HL-60/S4 treated with retinoic acid at 250 ng/mL for 4 days and 3 days (cell line): ENCODE data around the gene ACSM5.

Experiments used
- in situ Hi-C: fragments of 300-500 bp; cut with MboI; formaldehyde crosslinking; loops from 2 replicates; pipeline ENCODE4 v1.7.0; 2022; ENCODE audit warnings: low sequenced_read_pairs

Gene ACSM5, protein sequence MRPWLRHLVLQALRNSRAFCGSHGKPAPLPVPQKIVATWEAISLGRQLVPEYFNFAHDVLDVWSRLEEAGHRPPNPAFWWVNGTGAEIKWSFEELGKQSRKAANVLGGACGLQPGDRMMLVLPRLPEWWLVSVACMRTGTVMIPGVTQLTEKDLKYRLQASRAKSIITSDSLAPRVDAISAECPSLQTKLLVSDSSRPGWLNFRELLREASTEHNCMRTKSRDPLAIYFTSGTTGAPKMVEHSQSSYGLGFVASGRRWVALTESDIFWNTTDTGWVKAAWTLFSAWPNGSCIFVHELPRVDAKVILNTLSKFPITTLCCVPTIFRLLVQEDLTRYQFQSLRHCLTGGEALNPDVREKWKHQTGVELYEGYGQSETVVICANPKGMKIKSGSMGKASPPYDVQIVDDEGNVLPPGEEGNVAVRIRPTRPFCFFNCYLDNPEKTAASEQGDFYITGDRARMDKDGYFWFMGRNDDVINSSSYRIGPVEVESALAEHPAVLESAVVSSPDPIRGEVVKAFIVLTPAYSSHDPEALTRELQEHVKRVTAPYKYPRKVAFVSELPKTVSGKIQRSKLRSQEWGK

DNA sequence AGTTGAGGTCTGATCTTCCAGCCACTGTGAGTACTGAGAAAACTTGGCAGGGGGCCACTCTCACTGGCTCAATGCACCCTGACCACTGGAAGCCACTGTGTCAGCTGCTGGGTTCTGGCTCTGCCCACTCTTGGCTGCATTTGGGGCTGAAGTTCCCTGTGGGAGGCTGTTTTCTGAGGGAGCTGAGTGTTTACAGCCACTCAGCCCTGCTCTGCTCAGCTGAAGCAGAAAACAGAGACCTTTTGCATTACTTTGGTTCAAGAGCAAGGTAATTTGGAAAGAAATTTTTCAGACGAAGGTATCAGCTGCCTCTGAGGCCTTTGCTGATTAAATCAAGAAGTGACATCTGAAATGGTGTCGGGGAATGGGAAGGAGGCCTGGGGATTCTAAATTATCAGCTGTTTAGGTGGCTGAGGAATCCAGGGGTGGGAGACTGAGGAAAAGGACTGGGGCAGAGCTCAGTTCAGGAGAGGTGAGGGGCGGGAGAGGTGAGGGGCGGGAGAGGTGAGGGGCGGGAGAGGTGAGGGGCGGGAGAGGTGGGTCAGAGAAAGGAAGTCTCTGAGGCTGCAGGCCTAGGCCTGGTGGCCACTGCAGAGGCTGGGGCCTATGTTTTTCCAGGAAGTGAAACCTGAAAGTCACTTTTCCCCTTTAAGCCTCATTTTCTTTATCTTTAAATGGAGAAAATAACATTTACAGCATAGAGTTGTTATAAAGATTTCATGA lies at the start of gene ACSM5:
Gene ACSM5, plus strand, starts transcription at position 137 of the 723 bp plus-strand sequence. CDS start 1,951 bp downstream, outside the sequence.
- in situ Hi-C loops, result no loop called here

DNA sequence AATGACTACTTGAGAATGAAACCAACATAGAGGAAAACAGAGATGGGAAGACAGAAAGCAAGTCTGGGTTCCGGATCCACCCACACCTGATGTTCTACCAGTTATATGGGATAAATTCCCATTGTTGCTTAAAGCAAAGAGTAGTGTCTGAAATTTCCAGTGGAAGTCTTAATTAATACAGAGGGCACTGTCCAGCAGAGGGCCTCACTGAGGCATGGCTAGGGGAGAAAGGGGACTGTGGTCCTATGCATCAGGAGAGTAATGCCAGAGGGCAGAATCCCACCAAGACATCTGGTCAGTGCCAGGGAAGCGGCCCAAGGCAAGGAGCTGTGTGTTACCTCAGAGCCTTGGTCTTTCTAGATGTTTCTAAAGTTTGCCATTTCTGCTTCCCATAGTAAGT lies 49.3 kb upstream of the ACSM5 start:
- in situ Hi-C loops, result no loop called here

DNA sequence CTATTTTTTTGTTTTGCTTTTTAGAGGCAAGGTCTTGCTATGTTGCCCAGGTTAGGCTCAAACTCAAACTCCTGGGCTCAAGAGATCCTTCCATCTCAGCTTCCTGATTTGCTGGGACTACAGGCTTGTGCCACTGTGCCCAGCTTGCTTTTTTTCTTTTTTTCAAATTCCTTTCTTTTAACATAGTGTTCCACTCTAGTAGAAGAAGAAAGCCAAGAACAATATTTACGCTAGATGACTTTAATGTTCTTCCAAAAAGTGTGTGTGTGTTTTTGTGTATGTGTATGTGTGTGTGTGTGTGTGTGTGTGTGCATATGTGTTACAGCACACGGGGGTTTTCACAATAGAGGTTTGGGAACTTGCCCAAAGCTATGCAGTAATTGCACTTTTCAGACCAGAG lies 46.1 kb upstream of the ACSM5 start:
- in situ Hi-C loops, result no loop called here

DNA sequence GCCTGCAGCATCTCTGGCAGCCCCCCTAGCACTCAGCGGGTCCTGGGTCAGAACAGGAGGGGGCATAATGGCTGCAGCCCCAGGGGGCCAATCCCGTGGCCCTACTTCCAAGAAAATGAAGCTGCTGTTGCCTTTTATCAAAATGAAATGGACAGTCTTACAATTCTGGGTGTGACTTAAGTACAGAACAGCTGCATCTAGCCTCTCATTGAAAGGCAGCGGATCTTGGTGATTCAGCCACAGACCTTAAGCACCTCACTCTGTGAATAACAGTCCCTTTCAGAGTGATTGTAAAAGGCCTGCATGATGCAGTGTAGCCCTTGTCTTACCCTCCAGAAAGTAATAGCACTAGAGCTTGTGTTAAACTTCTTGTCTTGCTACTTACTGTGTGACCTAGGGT lies 45.3 kb upstream of the ACSM5 start:
- in situ Hi-C loops, result no loop called here

DNA sequence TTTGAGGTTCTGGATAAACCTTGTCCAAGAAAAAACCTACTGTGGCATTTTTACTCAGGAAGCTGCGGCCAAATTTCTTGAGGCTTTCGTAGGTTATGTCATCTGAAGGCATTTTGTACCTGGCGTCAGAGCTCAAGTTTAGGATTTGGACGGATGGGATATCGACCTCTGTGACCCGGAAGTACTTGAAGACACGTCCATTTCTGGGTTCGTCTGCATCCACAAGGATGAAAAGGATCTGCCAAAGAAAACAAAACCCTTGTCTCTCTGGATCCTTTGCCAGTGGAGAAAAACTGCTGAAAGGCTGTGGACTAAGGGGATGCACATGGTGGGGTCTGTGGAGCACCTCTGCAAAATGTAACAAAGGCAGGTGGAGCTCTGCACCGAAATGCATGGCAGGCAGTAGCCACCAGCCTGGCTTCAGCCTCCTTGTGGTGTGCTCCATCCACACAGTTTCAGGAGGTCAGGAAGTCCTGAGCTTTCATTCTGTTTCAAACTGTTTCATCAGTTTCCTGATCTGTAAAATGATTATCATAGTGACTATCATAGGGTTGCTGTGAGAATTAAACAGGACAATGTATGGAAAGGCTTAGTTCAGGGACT lies 39.8 kb upstream of the ACSM5 start:
- in situ Hi-C loops, result no loop called here

DNA sequence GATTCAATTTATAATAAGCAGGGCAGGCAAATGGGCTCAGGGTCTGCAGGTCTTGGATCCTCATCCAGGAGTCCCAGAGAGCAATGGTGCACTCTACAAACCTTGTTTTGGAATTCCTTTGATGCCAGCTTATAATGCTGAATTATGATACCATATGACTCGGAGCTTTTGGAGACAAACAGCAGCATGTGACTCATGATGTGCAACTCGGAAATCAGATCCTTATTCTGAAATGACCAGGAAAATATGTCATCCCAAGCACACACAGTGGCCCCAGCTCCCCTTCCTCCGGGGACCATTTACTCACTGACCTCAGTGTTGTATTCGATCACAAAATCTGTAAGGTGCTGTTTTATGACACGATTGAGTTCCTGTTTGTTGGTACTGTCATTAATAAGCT lies 36.6 kb upstream of the ACSM5 start:
- in situ Hi-C loops, result no loop called here

DNA sequence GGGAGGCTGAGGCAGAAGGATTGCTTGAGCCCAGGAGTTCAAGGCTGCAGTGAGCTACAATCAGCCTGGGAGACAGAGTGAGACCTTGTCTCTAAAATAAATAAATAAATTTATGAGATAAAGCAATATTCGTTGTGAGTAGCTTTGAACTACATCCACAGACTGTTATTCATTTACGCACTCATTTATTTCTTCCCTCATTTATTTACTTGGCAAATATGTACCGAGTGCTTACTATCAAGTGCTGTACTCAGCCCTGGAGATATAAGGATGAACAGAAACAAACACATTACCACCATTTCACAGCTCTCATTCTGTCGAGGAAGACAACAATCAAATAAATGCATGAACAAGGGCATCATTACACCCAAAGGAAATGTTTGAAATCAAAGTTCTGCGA lies 32.2 kb upstream of the ACSM5 start:
- in situ Hi-C loops, result no loop called here

DNA sequence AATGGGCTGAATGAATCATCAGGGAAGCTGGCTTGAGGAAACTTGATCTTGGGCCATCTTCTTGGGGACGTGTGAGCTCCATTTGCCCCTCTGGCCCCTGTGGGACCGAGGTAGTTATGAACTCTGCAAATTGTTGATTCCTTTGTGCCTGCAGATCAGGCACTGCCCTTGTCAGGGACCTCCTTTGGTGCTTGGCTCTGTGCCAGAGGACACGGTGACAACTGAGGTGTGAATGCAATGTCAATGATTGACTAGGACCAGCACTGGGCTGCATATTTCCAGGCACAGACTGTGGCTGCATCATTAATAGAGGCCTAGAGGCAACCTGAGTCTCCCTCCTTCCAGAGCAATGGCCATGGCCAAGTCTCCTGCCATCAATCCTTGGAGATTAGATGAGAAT lies 28.6 kb upstream of the ACSM5 start:
- in situ Hi-C loops, result loop anchor here (10.0 kb wide), 1 partner anchor 486 kb away; no protein-coding TSS in a partner anchor

DNA sequence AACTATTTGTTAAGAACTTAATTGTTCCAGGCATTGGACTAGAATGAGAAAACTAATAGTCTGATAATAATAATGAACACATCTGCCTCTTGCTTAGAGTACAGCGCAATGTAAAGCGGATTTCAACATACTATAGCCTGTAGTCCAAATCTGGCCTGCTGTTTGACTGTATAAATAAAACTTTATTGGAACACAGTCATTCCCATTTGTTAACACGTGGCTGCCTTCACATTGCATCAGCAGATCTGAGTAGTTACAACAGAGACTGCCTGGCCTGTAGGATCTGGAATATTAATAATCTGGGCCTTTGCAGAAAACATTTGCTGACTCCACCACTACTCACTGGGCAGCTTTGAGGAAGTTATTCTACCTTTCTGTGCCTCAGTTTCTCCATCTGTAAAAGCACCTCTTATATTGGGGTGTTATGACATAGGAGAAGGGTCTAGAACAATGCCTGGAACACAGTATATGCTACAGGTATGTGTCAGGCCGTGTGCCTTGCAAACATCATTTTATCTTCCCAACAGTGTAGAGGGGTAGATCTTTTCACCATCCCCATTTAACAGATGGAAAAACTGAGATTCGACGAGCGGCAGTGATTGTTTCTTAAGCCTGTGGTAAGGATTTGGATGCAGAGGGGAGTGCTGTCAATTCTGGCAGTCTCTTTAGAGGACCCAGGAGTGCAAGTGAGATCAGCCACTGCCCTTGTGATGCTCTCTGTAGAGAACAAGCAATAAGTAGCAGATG lies 27.0 kb upstream of the ACSM5 start:
- in situ Hi-C loops, result loop anchor here (10.0 kb wide), 1 partner anchor 488 kb away; no protein-coding TSS in a partner anchor

DNA sequence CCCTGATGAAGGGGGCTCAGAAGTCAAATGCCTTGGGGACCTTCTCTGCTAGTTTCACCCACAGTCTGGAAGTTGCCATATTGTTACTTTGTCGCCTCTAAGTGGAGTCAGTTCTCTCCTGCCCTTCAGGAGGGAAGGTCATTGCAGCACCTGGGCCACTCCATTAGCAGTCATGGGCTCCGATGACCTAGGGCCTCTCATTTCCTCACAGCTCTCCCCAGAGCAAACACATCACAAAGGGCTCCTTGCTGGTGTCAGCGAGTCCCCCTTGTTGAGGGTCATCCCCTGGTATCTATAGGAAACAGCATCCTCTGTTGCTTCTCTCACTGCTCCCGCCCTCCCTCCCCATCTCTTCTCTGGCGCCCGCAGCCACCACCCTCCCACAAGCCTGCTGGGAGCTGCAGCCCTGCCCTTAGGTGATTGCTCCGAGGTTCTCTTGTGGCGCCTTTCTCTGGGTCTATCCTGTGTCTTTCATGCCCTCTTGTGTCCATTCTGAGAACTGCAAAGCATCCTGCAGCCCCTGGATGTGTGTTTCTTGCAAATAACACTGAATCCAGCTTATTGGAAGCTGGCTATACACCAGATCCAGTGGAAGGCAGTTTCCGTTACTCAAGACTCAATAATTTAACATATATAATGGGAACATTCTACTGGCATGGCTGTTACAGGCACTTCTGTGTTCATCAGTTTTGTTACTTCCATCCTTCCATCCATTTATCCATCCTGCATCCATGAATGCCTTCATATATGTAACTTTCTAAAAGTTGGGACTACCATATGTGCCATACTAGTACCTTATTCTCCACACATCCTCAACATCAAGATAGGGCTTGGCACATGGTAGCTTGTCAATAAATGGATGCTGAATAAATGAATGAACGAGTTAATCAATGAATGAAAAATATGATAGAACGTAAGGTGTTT lies 26.0 kb upstream of the ACSM5 start:
- in situ Hi-C loops, result loop anchor here (10.0 kb wide), 1 partner anchor 489 kb away; no protein-coding TSS in a partner anchor

DNA sequence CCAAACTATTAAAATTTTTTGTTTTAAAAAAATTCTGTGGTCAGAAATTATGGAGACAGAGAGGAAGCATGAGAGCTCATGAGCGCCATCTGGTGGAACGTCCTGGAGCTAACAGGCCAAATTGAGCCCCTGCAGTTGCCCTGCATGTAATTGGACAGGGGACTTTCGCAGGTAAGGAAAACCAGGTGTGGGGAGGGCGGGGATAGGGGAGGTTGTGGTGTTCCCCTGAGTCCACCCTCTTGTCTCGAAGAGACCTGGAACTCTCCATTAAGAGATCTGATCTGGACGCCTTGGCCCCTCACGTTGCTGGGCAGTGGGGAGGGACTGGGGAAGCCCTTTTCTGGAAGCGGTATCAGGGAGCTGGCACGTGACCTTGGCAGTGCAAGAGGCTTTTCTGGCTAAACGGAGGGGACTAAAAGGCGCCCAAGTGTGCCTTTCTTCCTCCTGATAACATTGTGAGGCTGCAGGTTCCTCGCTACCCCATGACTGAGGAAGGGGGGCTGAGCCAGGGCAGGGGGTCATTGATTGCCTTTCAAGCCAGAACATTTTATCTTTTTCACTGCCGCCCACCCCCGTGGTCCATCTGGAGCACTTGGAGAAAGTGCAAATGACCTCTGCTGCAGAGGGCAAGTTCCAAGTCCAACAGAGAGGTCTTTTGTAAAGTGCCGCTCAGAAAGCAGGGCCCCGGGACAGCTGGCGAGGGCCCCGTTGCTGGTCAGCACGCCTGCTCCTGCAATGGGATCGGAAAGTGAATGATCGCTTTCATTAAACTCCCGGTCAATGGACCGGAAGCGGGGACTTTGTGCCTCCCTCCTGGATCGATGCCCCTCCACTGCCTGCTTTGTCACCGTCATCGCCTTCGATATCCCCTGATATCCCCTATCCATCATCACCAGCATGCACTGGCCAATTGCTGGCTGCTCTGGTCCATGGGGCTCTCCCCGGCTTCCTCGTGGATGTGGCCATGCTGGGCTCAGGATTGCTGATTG lies 23.2 kb upstream of the ACSM5 start:
- in situ Hi-C loops, result loop anchor here (10.0 kb wide), 1 partner anchor 491 kb away; no protein-coding TSS in a partner anchor

DNA sequence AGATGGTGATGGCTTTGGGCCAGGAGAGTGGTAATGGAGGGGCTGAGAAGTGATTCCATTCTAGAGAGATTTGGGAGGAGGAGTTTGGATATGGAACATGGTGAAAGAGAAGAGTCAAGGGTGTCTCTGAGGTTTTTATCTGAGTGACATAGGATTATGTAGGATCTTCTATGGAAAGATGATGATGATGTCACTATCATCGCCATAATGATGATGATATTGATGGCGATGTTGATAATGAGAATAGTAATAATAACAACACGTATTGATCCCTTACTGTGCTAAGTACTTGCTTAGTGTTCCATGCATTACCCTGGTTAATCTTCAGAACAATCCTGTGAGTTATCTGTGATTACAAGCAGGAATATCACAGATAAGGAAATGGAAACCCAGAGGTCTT lies 21.4 kb upstream of the ACSM5 start:
- in situ Hi-C loops, result loop anchor here (10.0 kb wide), 1 partner anchor 493 kb away; no protein-coding TSS in a partner anchor

DNA sequence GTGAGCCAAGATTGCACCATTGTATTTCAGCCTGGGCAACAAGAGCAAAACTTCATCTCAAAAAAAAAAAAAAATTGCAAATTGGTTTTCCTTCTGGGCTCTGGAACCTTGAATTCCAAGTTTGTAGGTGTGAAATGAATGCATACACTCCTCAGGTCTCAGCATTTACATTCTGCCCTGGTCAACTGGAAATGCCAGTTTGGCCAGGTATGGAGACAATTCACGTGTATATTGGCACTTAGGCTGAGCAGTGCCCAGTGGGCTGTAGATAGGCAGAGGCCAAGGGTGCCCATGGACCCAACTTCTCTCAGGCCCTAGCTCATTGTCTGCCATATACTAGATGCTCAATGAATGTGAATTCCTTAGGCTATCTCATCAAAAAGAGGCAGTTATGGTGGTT lies 20.5 kb upstream of the ACSM5 start:
- in situ Hi-C loops, result loop anchor here (10.0 kb wide), 1 partner anchor 494 kb away; no protein-coding TSS in a partner anchor

DNA sequence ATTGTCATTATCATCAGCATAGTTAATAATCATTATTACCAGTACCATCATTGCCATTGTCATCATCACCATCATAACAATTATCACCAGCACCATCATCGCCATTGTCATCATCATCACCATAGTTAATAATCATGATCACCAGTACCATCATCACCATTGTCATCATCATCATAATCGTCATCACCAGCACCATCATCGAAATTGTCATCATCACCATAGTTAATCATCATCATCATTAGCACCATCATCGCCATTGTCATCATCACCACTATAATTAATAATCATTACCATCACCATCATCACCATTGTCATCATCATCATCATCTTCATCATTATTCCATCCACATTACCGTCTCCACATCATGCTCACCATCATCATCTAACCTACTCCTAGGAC lies 18.3 kb upstream of the ACSM5 start:
- in situ Hi-C loops, result no loop called here

DNA sequence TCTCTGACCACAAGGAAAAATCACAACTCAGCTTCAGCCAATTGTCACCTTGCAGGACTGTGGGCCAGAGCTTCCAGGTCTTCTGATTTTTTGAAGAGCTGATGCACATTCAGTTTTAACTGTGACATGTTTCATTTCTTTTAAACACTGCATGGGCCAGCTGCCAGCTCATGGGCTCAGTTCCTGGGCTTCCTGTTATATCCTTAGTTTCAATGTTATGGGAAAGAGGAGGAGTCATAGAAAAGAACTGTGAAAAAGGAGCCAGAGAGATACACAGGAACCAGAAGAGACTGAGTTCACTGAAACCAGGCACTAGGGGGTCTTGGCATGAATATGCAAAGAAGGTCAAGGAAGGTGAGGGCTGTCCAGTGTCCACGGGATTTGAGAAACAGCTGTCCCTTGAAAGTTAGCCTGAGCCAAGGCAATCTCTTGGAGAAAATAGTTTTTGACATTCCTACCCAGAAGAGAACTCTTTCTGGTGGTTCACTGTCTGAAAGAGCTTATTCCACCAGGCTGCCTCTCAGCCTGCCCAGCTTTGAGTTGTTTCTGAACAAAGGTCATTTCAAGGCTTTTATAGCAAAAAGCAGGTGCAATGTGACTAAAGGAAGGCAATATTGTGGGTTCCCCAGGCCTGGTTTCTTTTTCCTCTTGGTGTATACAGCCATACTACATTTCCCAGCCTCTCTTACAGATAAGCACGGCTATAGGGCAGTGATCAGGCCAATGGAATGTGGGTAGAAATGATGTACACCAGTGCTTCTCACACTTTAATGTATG lies 15.3 kb upstream of the ACSM5 start:
- in situ Hi-C loops, result no loop called here

DNA sequence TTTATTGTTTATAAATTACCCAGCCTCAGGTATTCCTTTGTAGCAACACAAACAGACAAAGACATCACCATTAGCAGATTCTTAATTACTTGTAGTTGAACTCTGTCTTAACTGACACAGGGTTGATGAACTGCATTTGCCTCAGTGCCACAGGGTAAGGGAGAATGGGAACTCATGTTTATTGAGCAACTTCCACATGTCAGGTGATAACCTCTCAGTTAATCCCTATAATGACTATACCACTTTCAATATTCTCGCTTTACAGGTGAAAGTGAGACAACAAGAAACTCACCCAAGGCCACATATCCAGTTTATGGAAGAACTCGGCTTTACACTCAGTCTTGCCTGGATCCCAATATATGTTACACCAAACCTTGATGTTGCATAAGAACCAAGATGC lies 13.4 kb upstream of the ACSM5 start:
- in situ Hi-C loops, result no loop called here

DNA sequence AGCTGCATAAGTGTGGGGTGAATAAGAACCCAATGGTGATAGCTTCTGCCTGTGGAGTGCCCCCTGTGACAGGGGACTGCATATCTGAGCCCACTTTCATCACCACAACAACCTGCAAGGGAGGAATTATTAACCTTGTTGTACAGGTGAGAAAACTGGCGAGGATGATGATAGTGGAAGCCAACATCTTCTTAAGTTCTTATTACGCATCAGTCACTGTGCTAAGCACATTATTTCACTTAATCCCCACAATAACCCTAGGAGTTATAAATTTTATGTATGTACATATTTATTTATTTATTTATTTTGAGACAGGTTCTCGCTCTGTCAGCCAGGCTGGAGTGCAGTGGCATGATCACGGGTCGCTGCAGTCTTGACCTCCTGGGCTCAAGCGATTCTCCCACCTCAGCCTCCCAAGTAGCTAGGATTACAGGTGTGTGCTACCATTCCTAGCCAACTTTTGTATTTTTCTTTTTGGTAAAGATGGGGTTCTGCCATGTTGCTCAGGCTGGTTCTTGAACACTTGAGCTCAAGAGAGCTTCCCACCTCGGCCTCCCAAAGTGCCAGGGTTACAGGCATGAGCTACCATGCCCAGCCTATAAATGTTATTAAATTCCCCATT lies 12.4 kb upstream of the ACSM5 start:
- in situ Hi-C loops, result no loop called here
